GM12873 (cell line): ENCODE results near the gene WIPF1.

ENCODE experiments used
- CTCF ChIP-seq: IDR thresholded peaks from 2 replicates; pipeline ENCODE4 v1.5.1; 2012; ENCODE audit warnings: low read depth, mild to moderate bottlenecking, moderate library complexity, low read length, control low read depth; ENCODE audit not compliant: insufficient read depth; ENCODE audit errors: missing control alignments

Gene WIPF1

GRCh38 chr2:174635015-174635593, 37.5 kb upstream of the WIPF1 start:
- no peak for TF ChIP-seq CTCF

GRCh38 chr2:174634130-174635014, 36.8 kb upstream of the WIPF1 start:
- peak; percentile 47 for TF ChIP-seq CTCF

GRCh38 chr2:174633623-174633930, 36.0 kb upstream of the WIPF1 start:
- no peak for TF ChIP-seq CTCF

DNA sequence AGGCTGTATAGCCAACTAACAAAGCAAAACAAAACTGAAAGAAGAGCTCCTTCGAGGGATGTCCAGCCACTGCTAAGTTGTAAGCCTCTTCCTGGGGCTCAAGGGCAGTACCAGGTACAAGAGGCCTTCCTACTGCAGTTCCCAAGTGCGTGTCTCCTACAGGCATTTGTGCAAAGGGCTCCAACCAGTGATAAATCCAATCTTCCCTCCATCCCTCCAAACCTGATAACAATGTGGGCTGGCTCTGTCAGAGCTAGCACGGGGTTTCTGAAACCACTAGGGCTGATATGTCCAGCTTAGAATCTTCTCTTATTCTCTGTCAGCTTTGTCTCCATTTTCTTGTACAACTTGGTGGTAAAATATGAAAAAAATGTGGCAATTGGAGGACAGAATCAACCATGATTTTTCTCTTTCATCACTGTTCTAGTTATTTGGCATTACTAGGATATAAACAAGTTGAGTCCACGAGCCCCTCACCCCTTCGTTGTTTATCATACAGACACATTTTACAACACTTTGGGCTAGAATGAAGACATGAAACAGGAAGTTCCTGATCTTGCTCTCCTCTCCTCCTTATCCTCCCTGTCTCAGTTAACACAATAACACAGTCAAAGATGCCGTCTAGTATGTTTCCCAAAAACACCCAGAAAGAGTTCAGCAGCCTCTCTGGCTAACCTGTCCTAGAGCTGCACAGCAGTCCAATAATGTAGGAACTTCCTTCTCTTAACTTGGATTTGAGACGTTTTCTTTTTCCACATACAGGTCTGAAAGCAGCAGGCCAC, 35.4 kb upstream of the WIPF1 start:
- peak; percentile 41 for TF ChIP-seq CTCF

- no peak for TF ChIP-seq CTCF
Measured at GRCh38 chr2:174631009-174631981, 33.7 kb upstream of the WIPF1 start.

- TF ChIP-seq CTCF, result no peak
Measured at GRCh38 chr2:174630107-174630506, 32.5 kb upstream of the WIPF1 start.

DNA sequence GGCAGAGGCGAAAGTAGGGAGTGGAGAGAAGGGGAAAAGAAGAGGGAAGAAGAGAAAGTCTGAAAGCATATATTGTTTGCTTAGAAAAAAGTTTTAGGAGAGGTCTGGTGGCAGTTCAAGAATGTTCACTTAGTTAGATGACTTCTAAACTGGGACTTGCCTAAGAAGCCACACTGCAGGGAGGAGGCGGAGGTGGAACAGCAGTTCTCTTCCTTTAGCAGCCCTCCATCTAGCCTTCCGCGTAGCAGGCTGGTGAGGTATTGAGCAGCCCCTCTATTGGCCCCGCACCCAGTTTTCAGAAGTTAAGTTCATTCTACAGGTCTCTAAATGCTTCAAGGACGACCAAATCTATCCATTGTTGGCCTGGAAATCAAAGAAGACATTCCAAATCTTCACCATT, 31.9 kb upstream of the WIPF1 start:
- no peak for TF ChIP-seq CTCF
